BE2C (cell line): ENCODE data around the gene TBCC.

Experiments
- DNase-seq: peaks from one replicate; pipeline ENCODE4 v3.0.0-alpha.2; 2020
- H3K27me3 ChIP-seq: fragments of 250-450 bp; sonication (Bioruptor Pico); 2 replicates; pipeline ENCODE4 v1.5.1; 2020; ENCODE audit warnings: mild to moderate bottlenecking
- H3K36me3 ChIP-seq: fragments of 250-450 bp; sonication (Bioruptor Pico); 2 replicates; pipeline ENCODE4 v1.5.1; 2020; ENCODE audit warnings: mild to moderate bottlenecking
- H3K4me1 ChIP-seq: fragments of 250-450 bp; sonication (Bioruptor Pico); 2 replicates; pipeline ENCODE4 v1.5.1; 2020
- H3K4me3 ChIP-seq: 2 replicates; pipeline ENCODE4 v1.5.1; 2011; ENCODE audit warnings: low read depth, low read length
- H3K9me3 ChIP-seq: fragments of 250-450 bp; sonication (Bioruptor Pico); 2 replicates; pipeline ENCODE4 v1.5.1; 2020
- CTCF ChIP-seq: IDR thresholded peaks from 2 replicates; pipeline ENCODE4 v1.5.1; 2012; ENCODE audit warnings: mild to moderate bottlenecking, low read depth, low read length

The TBCC gene

GRCh38 chr6:42766163-42766670 is 20.3 kb upstream of the TBCC start:
- Histone ChIP-seq H3K27me3 (no peaks in the 10 kb centered on the region), H3K4me3 (no peak overlapping the region), H3K9me3 (no peaks in the 10 kb centered on the region), H3K36me3 (no peaks in the 10 kb centered on the region; the same call in 1 of the 2 replicates), H3K4me1 (no peaks in the 10 kb centered on the region)
- no peak for TF ChIP-seq CTCF
- DNase-seq, result no peak

GRCh38 chr6:42764911-42765648 is 19.2 kb upstream of the TBCC start:
- DNase-seq, result no peak
- no peak for TF ChIP-seq CTCF
- H3K4me3 ChIP-seq, result no peak overlapping the region

GRCh38 chr6:42762950-42763349 is 17.0 kb upstream of the TBCC start:
- H3K4me1 ChIP-seq, result no peaks in the 10 kb centered on the region
- no peaks in the 10 kb centered on the region; the same call in 1 of the 2 replicates for H3K36me3 ChIP-seq
- DNase-seq, result no peak
- no peaks in the 10 kb centered on the region for H3K27me3 ChIP-seq
- no peak for TF ChIP-seq CTCF
- no peaks in the 10 kb centered on the region for H3K9me3 ChIP-seq
- H3K4me3 ChIP-seq, result no peak overlapping the region

More at GRCh38 chr6:42764911-42765648, 19.2 kb upstream of the TBCC start:
- Histone ChIP-seq H3K4me1 (no peaks in the 10 kb centered on the region), H3K27me3 (no peaks in the 10 kb centered on the region), H3K9me3 (no peaks in the 10 kb centered on the region), H3K36me3 (no peaks in the 10 kb centered on the region; the same call in 1 of the 2 replicates)

- Histone ChIP-seq H3K4me3 (no peak overlapping the region), H3K27me3 (no peaks in the 10 kb centered on the region), H3K36me3 (no peaks in the 10 kb centered on the region; the same call in 1 of the 2 replicates), H3K9me3 (no peaks in the 10 kb centered on the region), H3K4me1 (no peaks in the 10 kb centered on the region)
- no peak for DNase-seq
- TF ChIP-seq CTCF, result no peak
These were observed 16.5 kb upstream of the TBCC start for GRCh38 chr6:42762426-42762859.

GRCh38 chr6:42761287-42762067 is 15.6 kb upstream of the TBCC start:
- no peak for DNase-seq
- no peaks in the 10 kb centered on the region for H3K9me3 ChIP-seq
- H3K36me3 ChIP-seq, result no peaks in the 10 kb centered on the region; the same call in 1 of the 2 replicates
- no peak for TF ChIP-seq CTCF
- no peaks in the 10 kb centered on the region for H3K4me1 ChIP-seq
- H3K4me3 ChIP-seq, result no peak overlapping the region
- H3K27me3 ChIP-seq, result no peaks in the 10 kb centered on the region
